Kidney epithelial cell (primary cell): ENCODE results near the gene PLEKHG1. TPM values are rescaled to one million over a fixed set of nuclear protein-coding genes. Genes with fewer than 3 reads are reported as not detected.

Source experiments
- DNase-seq: peaks from one replicate; pipeline ENCODE4 v3.0.0-alpha.2; 2010; ENCODE audit warnings: low read depth
- H3K27me3 ChIP-seq: 2 replicates; pipeline ENCODE4 v1.6.0; 2011; ENCODE audit warnings: low read length; ENCODE audit not compliant: control insufficient read depth, insufficient read depth
- H3K36me3 ChIP-seq: 2 replicates; pipeline ENCODE4 v1.5.1; 2011; ENCODE audit warnings: low read length; ENCODE audit not compliant: control insufficient read depth, insufficient read depth
- H3K4me3 ChIP-seq: 2 replicates; pipeline ENCODE4 v1.5.1; 2011; ENCODE audit warnings: low read depth, mild to moderate bottlenecking, control low read depth, low read length
- CTCF ChIP-seq: IDR thresholded peaks from 2 replicates; pipeline ENCODE4 v1.5.1; 2011; ENCODE audit warnings: mild to moderate bottlenecking, moderate library complexity, low read length, control low read depth, inconsistent platforms; ENCODE audit not compliant: insufficient read depth, poor library complexity, severe bottlenecking
- total RNA-seq: library from RNA; depleted of rRNA; stranded (reverse); fragments of >200 nt; gene quantifications from 2 replicates; pipeline ENCODE4 v1.2.3, GENCODE V29; 2015

The PLEKHG1 gene
- total RNA-seq, 1 donor from 2014 or later, result 27.8 TPM

DNA sequence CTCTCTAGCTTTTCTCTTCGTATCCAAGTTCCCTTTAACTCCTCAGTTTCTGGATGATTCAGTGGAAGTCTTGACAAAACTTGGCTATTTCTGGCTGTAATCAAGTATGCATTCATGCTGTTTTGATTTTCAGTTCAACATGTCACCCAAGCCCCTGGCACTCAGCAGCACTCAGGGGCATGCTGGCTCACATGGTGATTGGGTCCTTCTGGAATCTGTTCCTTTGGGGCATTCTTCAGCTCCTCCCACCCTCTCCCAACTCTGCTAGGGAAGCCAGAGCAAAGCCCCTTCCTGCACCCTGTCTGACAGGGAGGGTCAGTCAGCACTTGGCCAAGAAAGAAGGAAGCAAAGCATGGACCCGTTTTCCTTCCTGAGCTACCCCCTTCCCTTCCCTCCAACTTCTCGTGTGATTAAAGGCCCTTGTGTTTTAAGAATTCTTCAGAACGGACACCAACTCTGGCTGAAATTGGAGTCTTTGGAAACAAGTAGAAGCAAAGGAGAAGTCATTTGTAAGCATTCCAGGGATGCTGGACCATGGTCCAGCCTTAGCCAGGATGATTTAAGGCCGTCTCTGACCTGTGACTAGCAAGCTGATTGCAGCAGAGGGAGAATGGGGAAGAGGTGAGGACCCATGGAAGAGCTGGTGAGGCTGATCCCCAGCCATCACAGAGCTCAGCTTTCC, 7.1 kb downstream of the PLEKHG1 start:
- no peaks in the 10 kb centered on the region for H3K36me3 ChIP-seq
- TF ChIP-seq CTCF, result no peak
- no peak for DNase-seq
- no peak overlapping the region for H3K4me3 ChIP-seq
- H3K27me3 ChIP-seq, result no peaks in the 10 kb centered on the region

DNA sequence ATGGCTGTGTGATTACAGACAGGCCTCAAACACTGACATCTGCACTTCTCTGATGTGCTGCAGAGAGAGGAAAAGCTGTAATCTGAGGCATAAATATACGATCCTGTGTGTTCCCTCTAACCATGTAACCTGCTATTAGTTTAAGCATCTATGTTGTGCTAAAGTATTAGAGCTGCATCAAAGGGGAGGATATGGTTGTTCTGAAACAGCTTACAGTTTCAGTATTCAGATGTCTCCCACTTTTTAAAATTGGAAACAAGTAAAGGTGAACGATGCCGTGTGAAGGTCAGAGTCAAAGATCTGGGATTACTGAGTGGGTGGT, 7.6 kb downstream of the PLEKHG1 start:
- no peaks in the 10 kb centered on the region for H3K36me3 ChIP-seq
- no peaks in the 10 kb centered on the region for H3K27me3 ChIP-seq
- DNase-seq, result no peak
- TF ChIP-seq CTCF, result no peak
- no peak overlapping the region for H3K4me3 ChIP-seq

GRCh38 chr6:150610584-150610983, 10.9 kb downstream of the PLEKHG1 start:
- H3K27me3 ChIP-seq, result no peaks in the 10 kb centered on the region
- no peak for DNase-seq
- no peak overlapping the region for H3K4me3 ChIP-seq
- no peaks in the 10 kb centered on the region for H3K36me3 ChIP-seq
- TF ChIP-seq CTCF, result no peak

GRCh38 chr6:150613269-150613668, 13.6 kb downstream of the PLEKHG1 start:
- Histone ChIP-seq H3K27me3 (no peaks in the 10 kb centered on the region), H3K4me3 (no peak overlapping the region), H3K36me3 (no peaks in the 10 kb centered on the region)
- no peak for TF ChIP-seq CTCF
- no peak for DNase-seq

DNA sequence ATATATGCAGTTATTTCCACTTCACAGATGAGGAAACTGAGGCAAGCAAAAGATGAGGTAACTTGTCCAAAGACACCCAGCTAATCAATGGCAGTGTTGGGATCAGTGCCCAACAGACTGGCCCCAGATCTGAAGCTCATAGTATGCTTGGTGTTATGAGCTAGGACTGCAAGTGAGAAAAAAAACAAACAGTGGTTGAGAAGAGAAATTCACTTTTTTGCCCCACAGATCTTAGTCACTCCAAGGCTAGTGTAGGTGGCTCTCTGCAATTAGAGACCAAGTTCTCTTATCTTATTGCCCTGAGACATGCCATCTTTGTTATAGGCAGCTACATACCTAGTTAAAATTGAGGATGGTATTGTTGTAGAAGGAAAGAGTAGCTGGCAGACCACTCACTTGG, 16.3 kb downstream of the PLEKHG1 start:
- DNase-seq, result no peak
- H3K27me3 ChIP-seq, result no peaks in the 10 kb centered on the region
- no peak overlapping the region for H3K4me3 ChIP-seq
- no peaks in the 10 kb centered on the region for H3K36me3 ChIP-seq
- TF ChIP-seq CTCF, result no peak

DNA sequence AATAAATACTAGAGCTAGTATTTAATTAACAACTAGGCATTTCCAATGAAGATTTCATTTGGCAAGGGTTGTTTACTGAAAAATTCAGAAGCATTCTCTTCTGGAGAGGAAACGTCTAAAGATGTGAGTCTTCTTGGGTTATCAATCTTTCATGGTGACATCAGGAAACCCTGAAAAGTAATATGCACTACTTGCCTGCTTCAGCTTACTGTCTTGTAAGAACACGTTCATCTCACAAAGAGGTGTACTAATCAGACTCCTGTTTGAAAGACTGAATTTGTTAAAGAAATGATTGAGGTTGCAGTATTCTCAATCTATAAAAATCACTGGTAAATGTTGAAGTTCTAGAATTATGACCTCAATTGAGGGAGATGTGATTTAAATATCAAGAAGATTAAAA, 16.9 kb downstream of the PLEKHG1 start:
- TF ChIP-seq CTCF, result no peak
- no peaks in the 10 kb centered on the region for H3K36me3 ChIP-seq
- no peaks in the 10 kb centered on the region for H3K27me3 ChIP-seq
- no peak for DNase-seq
- H3K4me3 ChIP-seq, result no peak overlapping the region
